GM21717 (cell line): Measurements from ENCODE around the gene PTCH1.

Experiments
- ATAC-seq: cut with Tn5 transposase; IDR thresholded peaks from one replicate; pipeline ENCODE4 v1.9.1; 2021; ENCODE audit warnings: mild to moderate bottlenecking, moderate library complexity; ENCODE audit not compliant: unreplicated experiment

PTCH1 gene

GRCh38 chr9:95516734-95517558, at the start of gene PTCH1:
Gene PTCH1 (minus strand): TSS chr9:95516971.
- no peak for ATAC-seq

- no peak for ATAC-seq
Observed at GRCh38 chr9:95565982-95566381, 49.2 kb upstream of the PTCH1 start.

GRCh38 chr9:95561913-95562312, 45.1 kb upstream of the PTCH1 start:
- no peak for ATAC-seq

GRCh38 chr9:95557142-95557541, 40.4 kb upstream of the PTCH1 start:
- no peak for ATAC-seq

GRCh38 chr9:95556521-95556920, 39.8 kb upstream of the PTCH1 start:
- no peak for ATAC-seq

GRCh38 chr9:95552814-95553546, 36.2 kb upstream of the PTCH1 start:
- no peak for ATAC-seq

- ATAC-seq, result no peak
Observed at GRCh38 chr9:95552255-95552654, 35.5 kb upstream of the PTCH1 start.

- ATAC-seq, result no peak
Observed at GRCh38 chr9:95551406-95551805, 34.6 kb upstream of the PTCH1 start.

- ATAC-seq, result no peak
Observed at GRCh38 chr9:95545831-95546567, 29.2 kb upstream of the PTCH1 start.

GRCh38 chr9:95533996-95534680, 17.4 kb upstream of the PTCH1 start:
- no peak for ATAC-seq

- no peak for ATAC-seq
Observed at GRCh38 chr9:95529910-95530309, 13.1 kb upstream of the PTCH1 start.

- no peak for ATAC-seq
Observed at GRCh38 chr9:95528908-95529502, 12.2 kb upstream of the PTCH1 start.

- no peak for ATAC-seq
Observed at GRCh38 chr9:95522871-95523370, 6.2 kb upstream of the PTCH1 start.

- no peak for ATAC-seq
Observed at GRCh38 chr9:95521699-95522098, 4.9 kb upstream of the PTCH1 start.

GRCh38 chr9:95517559-95518425, 1.0 kb upstream of the PTCH1 start:
- ATAC-seq, result no peak

- ATAC-seq, result no peak
Observed at GRCh38 chr9:95516221-95516733, 494 bp downstream of the PTCH1 start.

- no peak for ATAC-seq
Observed at GRCh38 chr9:95515272-95516113, 1.3 kb downstream of the PTCH1 start.

- ATAC-seq, result no peak
Observed at GRCh38 chr9:95514342-95514741, 2.4 kb downstream of the PTCH1 start.
